Left lung (tissue), 10 donors: Measurements from ENCODE around the gene CLUH. TPM values are rescaled to one million over a fixed set of nuclear protein-coding genes. Genes with fewer than 3 reads are reported as not detected.

ENCODE experiments used
- ATAC-seq: fragments of 200-7000 bp; cut with Tn5 transposase; one replicate; pipeline ENCODE4 v1.9.1; 2020; ENCODE audit warnings: moderate library complexity
- DNase-seq, 4 donors: peaks; one replicate each; pipeline ENCODE4 v3.0.0-alpha.2; 2013 to 2020
- H3K27ac ChIP-seq, 2 donors: fragments of 200-600 bp; sonication (generic) in 1 of 2; one replicate each; pipeline versions ENCODE4 v1.5.0 to v1.8.0; 2020 to 2021
- H3K27me3 ChIP-seq, 2 donors: fragments of 200-600 bp; sonication (generic) in 1 of 2; one replicate each; pipeline versions ENCODE4 v1.5.0 to v1.8.0; 2020 to 2021
- H3K36me3 ChIP-seq, 2 donors: fragments of 200-600 bp; sonication (generic) in 1 of 2; one replicate each; pipeline versions ENCODE4 v1.5.0 to v1.8.0; 2020 to 2021
- H3K4me1 ChIP-seq, 2 donors: fragments of 200-600 bp; one replicate each; pipeline ENCODE4 v1.8.0; 2021
- H3K4me3 ChIP-seq, 2 donors: fragments of 200-600 bp; sonication (generic) in 1 of 2; one replicate each; pipeline versions ENCODE4 v1.5.0 to v1.8.0; 2020 to 2021; ENCODE audit warnings: mild to moderate bottlenecking in 1 of 2
- H3K9me3 ChIP-seq, 2 donors: fragments of 200-600 bp; sonication (generic) in 1 of 2; one replicate each; pipeline versions ENCODE4 v1.5.0 to v1.8.0; 2020 to 2021
- intact Hi-C, 2 donors: fragments of 100-400 bp; cut with DNase I; formaldehyde crosslinking; loops; one replicate each; pipeline versions ENCODE4 v1.11.2 to v1.14.2; 2022
- polyA plus RNA-seq, 6 donors: library from polyadenylated mRNA; unstranded; fragments of 120-200 nt; gene quantifications; one replicate each; pipeline ENCODE4 v1.2.1, GENCODE V29; 2013; ENCODE audit not compliant: insufficient read length in 6 of 6
- total RNA-seq, 2 donors: library from RNA; stranded (reverse); fragmentation: NEBNext Ultra II Directional; extraction: Animal tissue kit (Norgen Biotek cat#: 25700); gene quantifications; one replicate each; pipeline ENCODE4 v1.2.1, GENCODE V29; 2021
- TF ChIP-seq, protein P1 (sequence below), 2 donors: fragments of 200-600 bp; sonication (generic) in 1 of 2; IDR thresholded peaks; one replicate each; pipeline versions ENCODE4 v1.5.0 to v1.8.0; 2021; ENCODE audit warnings: antibody characterized with exemption in 2 of 2
- donor health status: DM: no; HTN: yes; CAD: no.
- donor health status: DM: no; HTN: no; CAD: no.

The CLUH gene
- total and polyA plus RNA-seq, 8 donors: 20.9 to 71.8 (median 27.6) TPM

DNA sequence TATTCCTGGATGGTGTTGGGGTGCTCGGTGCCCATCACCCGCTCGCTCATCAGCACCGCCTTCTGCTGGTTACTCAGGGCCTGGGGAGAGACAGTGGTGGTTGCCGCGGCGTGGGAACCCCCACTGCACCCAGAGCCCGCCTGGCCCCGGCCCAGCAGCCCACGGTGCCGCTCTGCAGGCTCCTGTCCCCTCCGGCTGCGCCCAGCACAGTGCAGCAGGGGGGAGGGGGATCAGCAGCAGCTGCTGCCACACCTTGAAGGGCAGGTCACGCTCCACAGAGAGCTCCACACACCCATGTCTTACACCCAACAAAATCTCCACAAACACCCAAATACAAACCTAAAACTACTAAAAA lies 18.8 kb downstream of the CLUH start:
- TF ChIP-seq, protein P1, sequence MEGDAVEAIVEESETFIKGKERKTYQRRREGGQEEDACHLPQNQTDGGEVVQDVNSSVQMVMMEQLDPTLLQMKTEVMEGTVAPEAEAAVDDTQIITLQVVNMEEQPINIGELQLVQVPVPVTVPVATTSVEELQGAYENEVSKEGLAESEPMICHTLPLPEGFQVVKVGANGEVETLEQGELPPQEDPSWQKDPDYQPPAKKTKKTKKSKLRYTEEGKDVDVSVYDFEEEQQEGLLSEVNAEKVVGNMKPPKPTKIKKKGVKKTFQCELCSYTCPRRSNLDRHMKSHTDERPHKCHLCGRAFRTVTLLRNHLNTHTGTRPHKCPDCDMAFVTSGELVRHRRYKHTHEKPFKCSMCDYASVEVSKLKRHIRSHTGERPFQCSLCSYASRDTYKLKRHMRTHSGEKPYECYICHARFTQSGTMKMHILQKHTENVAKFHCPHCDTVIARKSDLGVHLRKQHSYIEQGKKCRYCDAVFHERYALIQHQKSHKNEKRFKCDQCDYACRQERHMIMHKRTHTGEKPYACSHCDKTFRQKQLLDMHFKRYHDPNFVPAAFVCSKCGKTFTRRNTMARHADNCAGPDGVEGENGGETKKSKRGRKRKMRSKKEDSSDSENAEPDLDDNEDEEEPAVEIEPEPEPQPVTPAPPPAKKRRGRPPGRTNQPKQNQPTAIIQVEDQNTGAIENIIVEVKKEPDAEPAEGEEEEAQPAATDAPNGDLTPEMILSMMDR (IDR thresholded peaks at IDR 0.05): no peak
- H3K27me3 ChIP-seq: no peaks in the 10 kb centered on the region
- ATAC-seq (no peak), DNase-seq (no peak)
- no peaks in the 10 kb centered on the region for H3K9me3 ChIP-seq
- H3K36me3 ChIP-seq: peaks cover 0 to 76% of the 10 kb centered on the region in 2 donors
- H3K4me3 ChIP-seq: no peak overlapping the region
- H3K4me1 ChIP-seq: peaks cover 12 to 13% of the 10 kb centered on the region in 2 donors
- intact Hi-C loops: no loop called here
- no peak overlapping the region for H3K27ac ChIP-seq

DNA sequence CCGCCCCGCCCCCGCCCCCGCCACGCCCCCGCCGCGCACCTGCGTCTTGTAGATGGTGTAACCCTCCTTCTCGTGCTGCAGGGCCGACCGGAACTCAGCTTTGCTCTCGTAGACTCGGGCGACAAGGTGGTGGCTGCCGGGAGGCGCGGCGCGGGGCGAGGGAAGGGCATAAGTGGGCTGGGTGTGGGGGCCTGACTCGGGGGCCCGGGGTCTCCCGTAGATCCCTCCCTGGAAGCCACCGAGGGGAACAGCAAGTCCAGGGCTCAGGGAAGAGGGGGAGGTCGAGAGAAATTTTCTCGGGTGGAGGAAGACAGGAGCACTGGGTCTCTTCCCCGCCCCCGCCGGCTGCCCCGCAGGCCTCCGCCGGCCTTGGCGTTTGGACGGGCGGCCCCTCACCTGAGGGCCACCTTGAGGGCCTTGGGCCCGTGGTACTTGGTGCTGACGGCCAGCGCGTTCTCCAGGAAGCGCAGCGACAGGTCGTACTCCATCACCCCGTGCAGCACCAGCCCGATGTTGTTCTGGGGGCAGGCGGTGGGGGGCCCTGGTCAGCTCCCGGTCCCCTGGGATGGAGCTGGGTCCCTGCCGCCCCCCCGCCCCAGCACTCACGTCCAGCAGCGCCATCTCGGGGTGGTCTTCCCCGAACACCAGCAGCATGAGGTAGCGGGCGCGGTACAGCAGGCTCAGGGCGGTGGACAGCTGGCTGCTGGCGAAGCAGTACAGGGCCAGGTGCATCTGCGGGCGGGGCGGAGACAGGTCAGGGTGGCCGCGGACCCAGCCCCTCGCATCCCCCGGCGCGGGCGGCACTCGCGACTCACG lies 19.4 kb downstream of the CLUH start:
- intact Hi-C loops: no loop called here
- Histone ChIP-seq H3K27me3 (no peaks in the 10 kb centered on the region), H3K36me3 (peaks cover 0 to 70% of the 10 kb centered on the region in 2 donors), H3K9me3 (no peaks in the 10 kb centered on the region), H3K4me1 (peaks cover 12 to 13% of the 10 kb centered on the region in 2 donors), H3K4me3 (no peak overlapping the region), H3K27ac (no peak overlapping the region)
- DNase-seq (peak in 1 of 4 donors; percentile 81), ATAC-seq (no peak)
- TF ChIP-seq, protein P1 (IDR thresholded peaks at IDR 0.05): no peak

DNA sequence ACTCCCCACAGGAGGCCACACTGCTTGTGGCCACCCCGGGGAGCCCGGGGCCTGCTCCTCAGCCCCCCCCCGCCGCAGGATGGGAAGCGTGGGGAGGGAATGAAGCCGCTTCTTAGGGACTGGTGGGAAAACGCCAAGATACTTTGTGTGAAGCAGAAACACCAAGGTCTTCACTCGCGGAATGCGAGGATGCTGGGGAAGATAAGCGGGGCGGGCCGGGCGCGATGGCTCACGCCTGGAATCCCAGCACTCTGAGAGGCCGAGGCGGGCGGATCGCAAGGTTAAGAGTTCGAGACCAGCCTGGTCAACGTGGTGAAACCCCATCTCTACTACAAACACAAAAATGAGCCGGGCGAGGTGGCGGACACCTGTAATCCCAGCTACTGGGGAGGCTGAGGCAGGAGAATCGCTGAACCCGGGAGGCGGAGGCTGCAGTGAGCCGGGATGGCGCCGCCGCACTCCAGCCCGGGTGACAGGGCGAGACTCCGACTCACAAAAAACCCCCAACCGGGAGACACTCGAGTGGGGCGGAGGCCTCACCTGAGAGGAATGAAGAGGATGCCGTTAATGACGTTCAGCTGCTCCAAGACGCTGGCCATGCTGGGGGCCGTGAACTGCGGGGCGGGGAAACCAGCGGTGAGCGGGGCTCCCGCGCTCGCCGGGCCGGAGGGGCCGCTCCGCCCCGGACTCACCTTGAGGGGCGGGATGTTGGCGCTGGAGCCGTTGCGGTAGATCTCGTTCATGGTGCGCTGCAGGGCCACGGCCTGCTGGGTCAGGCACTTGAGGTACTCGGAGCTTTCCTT lies 20.3 kb downstream of the CLUH start:
- Histone ChIP-seq H3K9me3 (no peaks in the 10 kb centered on the region), H3K27me3 (no peaks in the 10 kb centered on the region), H3K27ac (no peak overlapping the region), H3K4me1 (peaks cover 13 to 15% of the 10 kb centered on the region in 2 donors), H3K4me3 (no peak overlapping the region), H3K36me3 (peaks cover 0 to 61% of the 10 kb centered on the region in 2 donors)
- ATAC-seq: no peak
- peak in 1 of 4 donors; percentile 73 for DNase-seq
- intact Hi-C loops: no loop called here
- TF ChIP-seq, protein P1 (IDR thresholded peaks at IDR 0.05): no peak

DNA sequence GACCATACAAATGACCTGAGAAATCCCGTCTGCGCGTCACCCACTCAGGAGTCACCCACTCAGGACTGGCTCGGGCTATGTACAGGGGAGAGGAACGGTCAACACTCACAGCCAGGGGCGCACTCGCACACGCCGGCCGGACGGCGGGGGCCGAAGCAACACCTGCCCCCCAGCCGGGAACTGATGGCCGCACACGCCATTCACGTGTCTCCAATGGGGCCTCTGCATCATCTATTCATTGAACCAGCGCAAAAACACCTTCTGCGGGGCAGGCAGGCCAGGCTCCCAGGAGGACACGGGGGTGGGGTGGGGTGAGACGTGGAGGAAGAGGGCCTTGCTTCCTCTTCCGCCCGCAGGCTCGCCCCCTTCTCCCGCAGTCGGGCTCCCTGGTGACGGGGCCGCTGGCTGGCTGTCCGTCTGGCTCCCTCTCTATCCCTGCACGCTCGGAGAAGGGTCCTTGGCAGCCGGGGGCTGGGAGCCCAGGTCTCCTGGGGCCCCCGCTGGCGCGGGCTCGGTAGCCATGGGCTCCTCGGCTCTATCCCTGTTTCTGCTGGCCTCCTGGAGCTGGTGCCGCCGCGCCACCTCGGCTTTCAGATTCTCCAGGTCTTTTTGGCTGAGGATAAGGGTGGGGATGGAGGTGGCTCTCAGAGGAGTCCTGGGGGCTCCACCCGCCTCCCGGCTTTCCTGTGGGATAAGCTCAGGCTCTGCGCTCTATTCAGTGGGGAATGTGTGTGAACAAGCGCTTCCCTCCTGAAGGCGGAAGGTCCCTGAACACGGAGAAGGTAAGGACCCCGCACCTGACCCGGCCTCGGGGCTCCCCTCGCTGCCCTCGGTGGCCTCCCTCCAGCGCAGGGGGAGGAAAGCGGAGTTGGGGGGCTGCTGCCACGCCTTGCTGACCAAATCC lies 21.1 kb downstream of the CLUH start:
- no peaks in the 10 kb centered on the region for H3K9me3 ChIP-seq
- peaks cover 0 to 57% of the 10 kb centered on the region in 2 donors for H3K36me3 ChIP-seq
- intact Hi-C loops: no loop called here
- H3K27ac ChIP-seq: no peak overlapping the region
- peaks cover 13 to 15% of the 10 kb centered on the region in 2 donors for H3K4me1 ChIP-seq
- H3K4me3 ChIP-seq: no peak overlapping the region
- TF ChIP-seq, protein P1 (IDR thresholded peaks at IDR 0.05): no peak
- no peak for ATAC-seq
- no peaks in the 10 kb centered on the region for H3K27me3 ChIP-seq
- peak in 1 of 4 donors; percentile 78 for DNase-seq
